Fibroblast of lung (primary cell): ENCODE results near the gene VWA8.

ENCODE experiments used
- CTCF ChIP-seq, 2 donors: IDR thresholded peaks in 1 of 2; conservative IDR thresholded peaks in 1 of 2; 1 replicate in 1 of 2; 2 replicates in 1 of 2; pipeline ENCODE4 v1.5.1; 2011 to 2012; ENCODE audit warnings: low read length in 2 of 2, control low read depth in 1 of 2, inconsistent platforms in 1 of 2, low read depth in 1 of 2, mild to moderate bottlenecking in 1 of 2
- EZH2 ChIP-seq: IDR thresholded peaks from 2 replicates; pipeline ENCODE4 v1.5.1; 2012; ENCODE audit warnings: low read length, control low read depth, mild to moderate bottlenecking; ENCODE audit errors: missing control alignments

GRCh38 chr13:41700790-41701310 lies 260.1 kb downstream of the VWA8 start:
- no peak for TF ChIP-seq CTCF (conservative IDR thresholded peaks at IDR 0.05 in 1 of 2, IDR thresholded peaks at IDR 0.05 in 1 of 2; ENCODE audit: low read depth in 1 of 2, low read length in 2 of 2)
- no peak for TF ChIP-seq EZH2
